A549 (cell line): ENCODE measurements around the gene SH3RF3. TPM values are rescaled to one million over a fixed set of nuclear protein-coding genes. Genes with fewer than 3 reads are reported as not detected.

Experiments used
- ATAC-seq, 2 experiments: fragments of 200-7000 bp in 1 of 2; fragments of >200 bp in 1 of 2; cut with Nextera tagmentation in 1 of 2; cut with Tn5 transposase in 1 of 2; 3 replicates each; pipeline versions ENCODE4 v1.8.0 to v1.9.1; 2018 to 2020; ENCODE audit warnings: mild to moderate bottlenecking in 1 of 2, moderate library complexity in 1 of 2
- CTCF ChIA-PET: fragments of 300-600 bp; sonication (Branson Sonifier 250); formaldehyde crosslinking; extraction: SDS; loops from one replicate; lab custom pipeline; 2021; ENCODE audit warnings: antibody characterized with exemption, inconsistent platforms; lab: Yijun Ruan, JAX
- POLR2A ChIA-PET: fragments of 350-600 bp; formaldehyde crosslinking; extraction: SDS; loops from one replicate; lab custom pipeline; 2021; ENCODE audit warnings: antibody characterized with exemption, inconsistent platforms; lab: Yijun Ruan, JAX
- DNase-seq, 2 experiments: peaks; one replicate each; pipeline versions ENCODE4 v3.0.0 to v3.0.0-alpha.2; 2011 to 2016; ENCODE audit warnings: low read depth in 1 of 2, low spot score in 1 of 2
- FAIRE-seq: peaks from 2 replicates; lab custom pipeline; 2011; peaks lifted over from hg19 to GRCh38; lab: Jason Lieb, UNC
- H3K27ac ChIP-seq, 2 experiments: fragments of >200 bp; sonication (Bioruptor Twin); formaldehyde crosslinking; 3 replicates each; pipeline ENCODE4 v1.5.1; 2016 to 2017
- H3K4me1 ChIP-seq: fragments of >200 bp; sonication (Bioruptor Twin); formaldehyde crosslinking; 3 replicates; pipeline ENCODE4 v1.6.1; 2016
- H3K4me2 ChIP-seq: fragments of >200 bp; sonication (Bioruptor Twin); formaldehyde crosslinking; 3 replicates; pipeline ENCODE4 v1.6.1; 2016
- H3K4me3 ChIP-seq: fragments of >200 bp; sonication (Bioruptor Twin); formaldehyde crosslinking; 3 replicates; pipeline ENCODE4 v1.5.1; 2016
- H3K9me3 ChIP-seq: fragments of >200 bp; sonication (Bioruptor Twin); formaldehyde crosslinking; 3 replicates; pipeline ENCODE4 v1.6.1; 2016
- CBX2 ChIP-seq: fragments of 200-600 bp; sonication (generic); IDR thresholded peaks from 2 replicates; pipeline ENCODE4 v1.6.1; 2016; ENCODE audit warnings: low read depth, mild to moderate bottlenecking, borderline replicate concordance
- CEBPB ChIP-seq, 2 experiments: fragments of >200 bp in 1 of 2; sonication (Bioruptor Twin) in 1 of 2; formaldehyde crosslinking in 1 of 2; IDR thresholded peaks; 2 replicates each; pipeline ENCODE4 v1.6.1; 2012 to 2016
- EHMT2 ChIP-seq: fragments of 200-600 bp; sonication (generic); IDR thresholded peaks from 2 replicates; pipeline ENCODE4 v1.6.1; 2016; ENCODE audit warnings: antibody characterized with exemption, low read depth, mild to moderate bottlenecking, moderate library complexity
- ESRRA ChIP-seq: fragments of 150-350 bp; IDR thresholded peaks from 2 replicates; pipeline ENCODE4 v1.6.1; 2014; ENCODE audit warnings: mild to moderate bottlenecking, low read length, borderline replicate concordance
- FOSB ChIP-seq: fragments of 250-450 bp; sonication (Bioruptor Pico); IDR thresholded peaks from 2 replicates; pipeline ENCODE4 v1.5.0; 2020; ENCODE audit warnings: mild to moderate bottlenecking, moderate library complexity
- FOSL2 ChIP-seq, 2 experiments: fragments of 450-650 bp in 1 of 2; fragments of >200 bp in 1 of 2; sonication (Bioruptor Twin) in 1 of 2; formaldehyde crosslinking; IDR thresholded peaks; 2 replicates each; pipeline versions ENCODE4 v1.5.0 to v1.6.1; 2016 to 2020; ENCODE audit warnings: mild to moderate bottlenecking in 1 of 2, moderate library complexity in 1 of 2
- HDAC2 ChIP-seq: fragments of 200-600 bp; sonication (generic); IDR thresholded peaks from 2 replicates; pipeline ENCODE4 v1.6.1; 2016
- HOXA7 ChIP-seq: fragments of 250-450 bp; sonication (Bioruptor Pico); IDR thresholded peaks from 2 replicates; pipeline ENCODE4 v1.5.0; 2020; ENCODE audit warnings: mild to moderate bottlenecking, moderate library complexity
- HOXB13 ChIP-seq: fragments of 250-450 bp; sonication (Bioruptor Pico); IDR thresholded peaks from 2 replicates; pipeline ENCODE4 v1.5.0; 2020; ENCODE audit warnings: low read depth, mild to moderate bottlenecking, moderate library complexity
- JUNB ChIP-seq: fragments of >200 bp; sonication (Bioruptor Twin); formaldehyde crosslinking; IDR thresholded peaks from 2 replicates; pipeline ENCODE4 v1.6.1; 2016
- NR3C1 ChIP-seq: fragments of >200 bp; sonication (Bioruptor Twin); formaldehyde crosslinking; IDR thresholded peaks from 3 replicates; pipeline ENCODE4 v1.6.1; 2017
- RAD21 ChIP-seq, 2 experiments: fragments of >200 bp in 1 of 2; sonication (Bioruptor Twin) in 1 of 2; formaldehyde crosslinking in 1 of 2; IDR thresholded peaks in 1 of 2; conservative IDR thresholded peaks in 1 of 2; 2 replicates in 1 of 2; 3 replicates in 1 of 2; pipeline ENCODE4 v1.6.1; 2012 to 2018; ENCODE audit warnings: inconsistent platforms in 1 of 2
- RARB ChIP-seq: fragments of 250-450 bp; sonication (Bioruptor Pico); IDR thresholded peaks from 2 replicates; pipeline ENCODE4 v1.8.0; 2021; ENCODE audit warnings: mild to moderate bottlenecking, moderate library complexity
- RFX5 ChIP-seq: fragments of 450-650 bp; IDR thresholded peaks from 2 replicates; pipeline ENCODE4 v1.7.1; 2014; ENCODE audit warnings: antibody characterized with exemption, mild to moderate bottlenecking, moderate library complexity
- SMC3 ChIP-seq: fragments of >200 bp; sonication (Bioruptor Twin); formaldehyde crosslinking; IDR thresholded peaks from 3 replicates; pipeline ENCODE4 v1.6.1; 2018; ENCODE audit warnings: inconsistent platforms
- TFCP2L1 ChIP-seq: fragments of 250-450 bp; sonication (Bioruptor Pico); IDR thresholded peaks from 2 replicates; pipeline ENCODE4 v1.5.0; 2021; ENCODE audit warnings: mild to moderate bottlenecking
- ZC3H11A ChIP-seq: fragments of 450-650 bp; IDR thresholded peaks from 2 replicates; pipeline ENCODE4 v1.6.1; 2014; ENCODE audit warnings: antibody characterized with exemption, mild to moderate bottlenecking
- ZFP36 ChIP-seq: fragments of 450-650 bp; IDR thresholded peaks from 2 replicates; pipeline ENCODE4 v1.6.1; 2014; ENCODE audit warnings: borderline replicate concordance; ENCODE audit not compliant: partially characterized antibody
- ZNF302 ChIP-seq: fragments of 250-450 bp; sonication (Bioruptor Pico); IDR thresholded peaks from 2 replicates; pipeline ENCODE4 v1.9.0; 2021; ENCODE audit warnings: inconsistent platforms, mild to moderate bottlenecking, moderate library complexity
- WGBS: methylation state at CpG from one replicate; pipeline ENCODE4 v1.1.6; 2017; ENCODE audit errors: missing lambda C conversion rate; 5-methylcytosine and 5-hydroxymethylcytosine counted together
- polyA plus RNA-seq, 4 experiments: library from polyadenylated mRNA; depleted of rRNA in 3 of 4; stranded (reverse); fragments of >200 nt; fragmentation: RNase III in 1 of 4; extraction: RNeasy Plus Mini Kit Qiagen cat#74134 plus additional on column Dnase treatment in 1 of 4; gene quantifications; 2 replicates in 3 of 4; 3 replicates in 1 of 4; pipeline ENCODE4 v1.2.3, GENCODE V29; 2011 to 2017
- TF ChIP-seq, protein P1 (sequence below): fragments of 200-600 bp; sonication (generic); IDR thresholded peaks from 2 replicates; pipeline ENCODE4 v1.6.1; 2016; ENCODE audit warnings: antibody characterized with exemption, mild to moderate bottlenecking, moderate library complexity
- TF ChIP-seq, protein P2 (sequence below): IDR thresholded peaks from 2 replicates; pipeline ENCODE4 v1.6.1; 2012
- TF ChIP-seq, protein P3 (sequence below): fragments of >200 bp; sonication (Bioruptor Twin); formaldehyde crosslinking; IDR thresholded peaks from 3 replicates; pipeline ENCODE4 v1.5.1; 2016
- TF ChIP-seq, protein P4 (sequence below): IDR thresholded peaks from 2 replicates; pipeline ENCODE4 v1.6.1; 2012
- TF ChIP-seq, protein P5 (sequence below): IDR thresholded peaks from 2 replicates; pipeline ENCODE4 v1.6.1; 2012; ENCODE audit warnings: low read depth, borderline replicate concordance
- TF ChIP-seq, protein P6 (sequence below): fragments of >200 bp; sonication (Bioruptor Twin); formaldehyde crosslinking; IDR thresholded peaks from 3 replicates; pipeline ENCODE4 v1.6.1; 2016

SH3RF3 gene
- polyA plus RNA-seq, 2 of the 4 experiments (the other 2 are of a cell fraction), result 0.04 to 0.21 TPM

DNA sequence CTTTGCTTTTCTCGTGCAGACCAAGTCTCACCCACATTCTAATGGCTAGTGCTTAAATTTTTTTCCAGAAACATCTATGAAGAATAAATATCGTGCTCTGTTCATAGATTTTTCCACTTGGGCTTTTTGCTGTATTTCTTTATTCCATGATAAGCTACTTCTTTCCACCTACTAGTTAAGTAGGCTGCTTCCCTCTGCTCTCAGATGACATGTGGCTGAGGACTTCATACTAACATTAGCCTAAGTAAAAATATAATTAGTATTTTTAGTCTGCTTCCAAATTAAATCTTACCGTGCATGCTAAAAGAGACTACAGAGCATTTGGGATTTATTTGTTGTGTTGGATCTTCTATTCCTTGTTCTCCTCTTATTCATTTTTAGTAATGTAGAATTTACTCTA, 102.4 kb downstream of the SH3RF3 start:
- H3K4me1 ChIP-seq, result no peaks in the 10 kb centered on the region
- no peak for FAIRE-seq
- 22% methylated on average over 3 of the region's 3 CpGs for WGBS
- ChIA-PET POLR2A (no interaction called here), CTCF (interaction anchor here (1.2 kb wide), 1 partner anchor 13 kb away, joined by 4 read pairs; no protein-coding TSS in a partner anchor)
- no peak overlapping the region for H3K4me3 ChIP-seq
- no peak overlapping the region for H3K4me2 ChIP-seq
- no peak for ATAC-seq
- TF ChIP-seq FOSB (CRISPR knock-in tag), result no peak
- TF ChIP-seq ZNF302, result no peak
- TF ChIP-seq, protein P1, sequence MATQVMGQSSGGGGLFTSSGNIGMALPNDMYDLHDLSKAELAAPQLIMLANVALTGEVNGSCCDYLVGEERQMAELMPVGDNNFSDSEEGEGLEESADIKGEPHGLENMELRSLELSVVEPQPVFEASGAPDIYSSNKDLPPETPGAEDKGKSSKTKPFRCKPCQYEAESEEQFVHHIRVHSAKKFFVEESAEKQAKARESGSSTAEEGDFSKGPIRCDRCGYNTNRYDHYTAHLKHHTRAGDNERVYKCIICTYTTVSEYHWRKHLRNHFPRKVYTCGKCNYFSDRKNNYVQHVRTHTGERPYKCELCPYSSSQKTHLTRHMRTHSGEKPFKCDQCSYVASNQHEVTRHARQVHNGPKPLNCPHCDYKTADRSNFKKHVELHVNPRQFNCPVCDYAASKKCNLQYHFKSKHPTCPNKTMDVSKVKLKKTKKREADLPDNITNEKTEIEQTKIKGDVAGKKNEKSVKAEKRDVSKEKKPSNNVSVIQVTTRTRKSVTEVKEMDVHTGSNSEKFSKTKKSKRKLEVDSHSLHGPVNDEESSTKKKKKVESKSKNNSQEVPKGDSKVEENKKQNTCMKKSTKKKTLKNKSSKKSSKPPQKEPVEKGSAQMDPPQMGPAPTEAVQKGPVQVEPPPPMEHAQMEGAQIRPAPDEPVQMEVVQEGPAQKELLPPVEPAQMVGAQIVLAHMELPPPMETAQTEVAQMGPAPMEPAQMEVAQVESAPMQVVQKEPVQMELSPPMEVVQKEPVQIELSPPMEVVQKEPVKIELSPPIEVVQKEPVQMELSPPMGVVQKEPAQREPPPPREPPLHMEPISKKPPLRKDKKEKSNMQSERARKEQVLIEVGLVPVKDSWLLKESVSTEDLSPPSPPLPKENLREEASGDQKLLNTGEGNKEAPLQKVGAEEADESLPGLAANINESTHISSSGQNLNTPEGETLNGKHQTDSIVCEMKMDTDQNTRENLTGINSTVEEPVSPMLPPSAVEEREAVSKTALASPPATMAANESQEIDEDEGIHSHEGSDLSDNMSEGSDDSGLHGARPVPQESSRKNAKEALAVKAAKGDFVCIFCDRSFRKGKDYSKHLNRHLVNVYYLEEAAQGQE, result no peak
- TF ChIP-seq CEBPB (IDR thresholded peaks at IDR 0.05), result no peak
- no peak for TF ChIP-seq RFX5
- TF ChIP-seq, protein P2, sequence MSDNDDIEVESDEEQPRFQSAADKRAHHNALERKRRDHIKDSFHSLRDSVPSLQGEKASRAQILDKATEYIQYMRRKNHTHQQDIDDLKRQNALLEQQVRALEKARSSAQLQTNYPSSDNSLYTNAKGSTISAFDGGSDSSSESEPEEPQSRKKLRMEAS, result no peak
- no peak for TF ChIP-seq EHMT2
- TF ChIP-seq HOXB13 (CRISPR knock-in tag), result no peak
- no peak for TF ChIP-seq FOSL2 (IDR thresholded peaks at IDR 0.05)
- no peak for TF ChIP-seq FOSL2 (CRISPR knock-in tag; IDR thresholded peaks at IDR 0.05)
- TF ChIP-seq JUNB, result no peak
- H3K9me3 ChIP-seq, result no peaks in the 10 kb centered on the region
- DNase-seq, result no peak
- H3K27ac ChIP-seq, result no peak overlapping the region

DNA sequence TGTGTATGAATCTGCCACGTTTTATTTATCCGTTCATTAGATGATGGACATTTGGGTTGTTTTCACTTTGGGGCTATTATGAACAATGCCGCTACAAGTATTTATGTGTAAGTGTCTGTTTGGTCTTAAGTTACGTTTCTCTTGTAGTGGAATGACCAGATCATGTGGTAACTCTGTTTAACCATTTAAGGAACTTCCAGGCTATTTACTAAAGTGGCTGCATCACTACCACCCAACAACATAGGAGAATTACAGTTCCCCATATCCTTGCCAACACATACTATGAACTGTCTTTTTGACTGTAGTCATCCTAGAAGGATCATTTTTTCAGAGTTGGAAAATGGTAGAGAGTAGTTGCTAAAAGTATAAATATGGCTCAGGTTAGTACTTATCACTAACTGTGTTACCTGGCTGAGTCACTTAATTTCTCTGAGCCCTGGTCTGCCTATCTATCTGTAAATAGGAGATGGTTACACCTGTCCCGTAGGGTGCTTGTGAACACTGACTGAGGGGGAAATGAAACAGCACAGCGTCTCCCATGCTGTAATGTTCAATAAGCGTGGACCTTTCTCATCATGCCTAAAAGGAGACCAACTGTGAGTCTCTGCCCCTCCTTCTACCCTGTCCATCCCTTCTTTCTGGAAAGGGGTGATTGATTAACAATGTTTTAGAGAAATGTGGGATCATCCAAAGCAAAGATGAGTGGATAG, 103.1 kb downstream of the SH3RF3 start:
- TF ChIP-seq ZC3H11A (no peak), SMC3 (no peak), HOXA7 (CRISPR knock-in tag) (no peak), JUNB (no peak), HDAC2 (no peak), RARB (CRISPR knock-in tag) (no peak), NR3C1 (no peak), ESRRA (no peak), ZFP36 (no peak), FOSB (CRISPR knock-in tag) (no peak), CBX2 (no peak), TFCP2L1 (CRISPR knock-in tag) (no peak), CEBPB (IDR thresholded peaks at IDR 0.05) (no peak), RAD21 (conservative IDR thresholded peaks at IDR 0.05 in 1 of 2, IDR thresholded peaks at IDR 0.05 in 1 of 2) (no peak)
- TF ChIP-seq, protein P3, sequence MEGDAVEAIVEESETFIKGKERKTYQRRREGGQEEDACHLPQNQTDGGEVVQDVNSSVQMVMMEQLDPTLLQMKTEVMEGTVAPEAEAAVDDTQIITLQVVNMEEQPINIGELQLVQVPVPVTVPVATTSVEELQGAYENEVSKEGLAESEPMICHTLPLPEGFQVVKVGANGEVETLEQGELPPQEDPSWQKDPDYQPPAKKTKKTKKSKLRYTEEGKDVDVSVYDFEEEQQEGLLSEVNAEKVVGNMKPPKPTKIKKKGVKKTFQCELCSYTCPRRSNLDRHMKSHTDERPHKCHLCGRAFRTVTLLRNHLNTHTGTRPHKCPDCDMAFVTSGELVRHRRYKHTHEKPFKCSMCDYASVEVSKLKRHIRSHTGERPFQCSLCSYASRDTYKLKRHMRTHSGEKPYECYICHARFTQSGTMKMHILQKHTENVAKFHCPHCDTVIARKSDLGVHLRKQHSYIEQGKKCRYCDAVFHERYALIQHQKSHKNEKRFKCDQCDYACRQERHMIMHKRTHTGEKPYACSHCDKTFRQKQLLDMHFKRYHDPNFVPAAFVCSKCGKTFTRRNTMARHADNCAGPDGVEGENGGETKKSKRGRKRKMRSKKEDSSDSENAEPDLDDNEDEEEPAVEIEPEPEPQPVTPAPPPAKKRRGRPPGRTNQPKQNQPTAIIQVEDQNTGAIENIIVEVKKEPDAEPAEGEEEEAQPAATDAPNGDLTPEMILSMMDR, result no peak
- TF ChIP-seq, protein P4, sequence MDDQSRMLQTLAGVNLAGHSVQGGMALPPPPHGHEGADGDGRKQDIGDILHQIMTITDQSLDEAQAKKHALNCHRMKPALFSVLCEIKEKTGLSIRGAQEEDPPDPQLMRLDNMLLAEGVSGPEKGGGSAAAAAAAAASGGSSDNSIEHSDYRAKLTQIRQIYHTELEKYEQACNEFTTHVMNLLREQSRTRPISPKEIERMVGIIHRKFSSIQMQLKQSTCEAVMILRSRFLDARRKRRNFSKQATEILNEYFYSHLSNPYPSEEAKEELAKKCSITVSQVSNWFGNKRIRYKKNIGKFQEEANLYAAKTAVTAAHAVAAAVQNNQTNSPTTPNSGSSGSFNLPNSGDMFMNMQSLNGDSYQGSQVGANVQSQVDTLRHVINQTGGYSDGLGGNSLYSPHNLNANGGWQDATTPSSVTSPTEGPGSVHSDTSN, result no peak
- TF ChIP-seq, protein P5, sequence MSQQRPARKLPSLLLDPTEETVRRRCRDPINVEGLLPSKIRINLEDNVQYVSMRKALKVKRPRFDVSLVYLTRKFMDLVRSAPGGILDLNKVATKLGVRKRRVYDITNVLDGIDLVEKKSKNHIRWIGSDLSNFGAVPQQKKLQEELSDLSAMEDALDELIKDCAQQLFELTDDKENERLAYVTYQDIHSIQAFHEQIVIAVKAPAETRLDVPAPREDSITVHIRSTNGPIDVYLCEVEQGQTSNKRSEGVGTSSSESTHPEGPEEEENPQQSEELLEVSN, result no peak
- TF ChIP-seq, protein P6, sequence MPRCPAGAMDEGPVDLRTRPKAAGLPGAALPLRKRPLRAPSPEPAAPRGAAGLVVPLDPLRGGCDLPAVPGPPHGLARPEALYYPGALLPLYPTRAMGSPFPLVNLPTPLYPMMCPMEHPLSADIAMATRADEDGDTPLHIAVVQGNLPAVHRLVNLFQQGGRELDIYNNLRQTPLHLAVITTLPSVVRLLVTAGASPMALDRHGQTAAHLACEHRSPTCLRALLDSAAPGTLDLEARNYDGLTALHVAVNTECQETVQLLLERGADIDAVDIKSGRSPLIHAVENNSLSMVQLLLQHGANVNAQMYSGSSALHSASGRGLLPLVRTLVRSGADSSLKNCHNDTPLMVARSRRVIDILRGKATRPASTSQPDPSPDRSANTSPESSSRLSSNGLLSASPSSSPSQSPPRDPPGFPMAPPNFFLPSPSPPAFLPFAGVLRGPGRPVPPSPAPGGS, result no peak
- no peak for ATAC-seq
- DNase-seq, result no peak
- ChIA-PET POLR2A (no interaction called here), CTCF (interaction anchor here (1.0 to 1.2 kb wide), 2 partner anchors 9 to 12 kb away, joined by 4 read pairs; no protein-coding TSS in a partner anchor)
- H3K9me3 ChIP-seq, result no peaks in the 10 kb centered on the region
- no peak overlapping the region for H3K4me3 ChIP-seq
- FAIRE-seq, result no peak
- no peak overlapping the region for H3K27ac ChIP-seq
- H3K4me2 ChIP-seq, result no peak overlapping the region
- WGBS, result 24% methylated on average over 7 of the region's 7 CpGs
- H3K4me1 ChIP-seq, result no peaks in the 10 kb centered on the region
